HEK293T (cell line): ENCODE measurements around the gene GALNT15.

Experiments used
- CTCF ChIA-PET: fragments of 350-600 bp; formaldehyde crosslinking; extraction: SDS; loops from one replicate; lab custom pipeline; 2021; ENCODE audit warnings: antibody characterized with exemption, inconsistent platforms; lab: Yijun Ruan, JAX
- POLR2A ChIA-PET: fragments of 350-600 bp; formaldehyde crosslinking; extraction: SDS; loops from one replicate; lab custom pipeline; 2020; ENCODE audit warnings: antibody characterized with exemption, inconsistent platforms; lab: Yijun Ruan, JAX
- DNase-seq: peaks from one replicate; pipeline ENCODE4 v3.0.0; 2012; ENCODE audit warnings: mixed read lengths; ENCODE audit errors: extremely low spot score
- ARNT ChIP-seq: fragments of 450-650 bp; IDR thresholded peaks from 2 replicates; pipeline ENCODE4 v1.6.1; 2017; ENCODE audit warnings: mild to moderate bottlenecking
- BHLHE40 ChIP-seq: fragments of 450-650 bp; IDR thresholded peaks from 2 replicates; pipeline ENCODE4 v1.6.1; 2016; ENCODE audit warnings: mild to moderate bottlenecking, moderate library complexity, borderline replicate concordance
- CTBP1 ChIP-seq: fragments of 450-650 bp; IDR thresholded peaks from 2 replicates; pipeline ENCODE4 v1.6.1; 2016; ENCODE audit warnings: borderline replicate concordance
- ELF4 ChIP-seq: fragments of 450-650 bp; IDR thresholded peaks from 2 replicates; pipeline ENCODE4 v1.6.1; 2017; ENCODE audit warnings: antibody characterized with exemption
- FOXA1 ChIP-seq: fragments of 450-650 bp; IDR thresholded peaks from 2 replicates; pipeline ENCODE4 v1.6.1; 2016; ENCODE audit warnings: mild to moderate bottlenecking
- FOXK2 ChIP-seq: fragments of 450-650 bp; IDR thresholded peaks from 2 replicates; pipeline ENCODE4 v1.6.1; 2016; ENCODE audit warnings: mild to moderate bottlenecking
- FOXM1 ChIP-seq: fragments of 450-650 bp; IDR thresholded peaks from 2 replicates; pipeline ENCODE4 v1.6.1; 2017; ENCODE audit warnings: mild to moderate bottlenecking, borderline replicate concordance
- HDGF ChIP-seq: fragments of 450-650 bp; IDR thresholded peaks from 2 replicates; pipeline ENCODE4 v1.6.1; 2017; ENCODE audit warnings: antibody characterized with exemption, borderline replicate concordance
- L3MBTL2 ChIP-seq: fragments of 450-650 bp; conservative IDR thresholded peaks from 2 replicates; pipeline ENCODE4 v1.6.1; 2016; ENCODE audit warnings: mild to moderate bottlenecking
- LEF1 ChIP-seq: fragments of 450-650 bp; IDR thresholded peaks from 2 replicates; pipeline ENCODE4 v1.6.1; 2017; ENCODE audit warnings: mild to moderate bottlenecking, borderline replicate concordance
- NFRKB ChIP-seq: fragments of 450-650 bp; IDR thresholded peaks from 2 replicates; pipeline ENCODE4 v1.6.1; 2016; ENCODE audit warnings: mild to moderate bottlenecking, moderate library complexity
- SP1 ChIP-seq: fragments of 450-650 bp; IDR thresholded peaks from 2 replicates; pipeline ENCODE4 v1.6.1; 2017
- SUZ12 ChIP-seq: fragments of 450-650 bp; IDR thresholded peaks from 2 replicates; pipeline ENCODE4 v1.6.1; 2016; ENCODE audit warnings: mild to moderate bottlenecking
- TARDBP ChIP-seq: fragments of 450-650 bp; IDR thresholded peaks from 2 replicates; pipeline ENCODE4 v1.6.1; 2016
- ZNF384 ChIP-seq: fragments of 450-650 bp; IDR thresholded peaks from 2 replicates; pipeline ENCODE4 v1.6.1; 2016
- TF ChIP-seq, protein P1 (sequence below): fragments of 450-650 bp; IDR thresholded peaks from 2 replicates; pipeline ENCODE4 v1.6.1; 2016

The GALNT15 gene

DNA sequence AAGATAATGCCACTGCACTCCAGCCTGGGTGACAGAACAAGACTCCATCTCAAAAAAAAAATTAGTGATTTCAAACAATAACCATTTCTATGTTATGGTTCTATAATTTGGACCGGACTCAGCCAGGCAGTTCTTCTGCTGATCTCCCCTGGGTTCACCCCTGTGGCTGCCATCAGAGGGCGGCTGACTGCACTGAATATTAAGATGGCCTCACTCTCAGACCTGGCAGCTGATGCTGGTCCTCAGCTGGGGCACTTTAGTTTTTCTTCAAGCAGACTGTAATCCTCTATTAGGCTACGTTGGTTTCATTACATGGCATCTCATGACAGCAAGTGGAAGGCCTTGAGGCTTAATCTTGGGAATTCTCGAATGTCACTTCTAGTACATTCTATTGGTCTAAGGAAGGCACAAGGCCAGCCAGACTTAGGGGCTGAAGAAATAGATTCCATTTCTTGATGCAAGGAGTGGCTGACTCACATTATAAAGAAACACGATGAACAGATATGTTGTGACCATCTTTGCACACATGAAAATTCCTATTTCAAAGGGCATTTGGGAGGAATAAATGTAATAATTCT lies 12.8 kb downstream of the GALNT15 start:
- DNase-seq, result no peak
- POLR2A ChIA-PET, result no interaction called here
- TF ChIP-seq ELF4, result no peak
- TF ChIP-seq LEF1, result no peak
- TF ChIP-seq SUZ12, result no peak
- no peak for TF ChIP-seq NFRKB
- TF ChIP-seq FOXA1, result no peak
- TF ChIP-seq ARNT, result no peak
- no peak for TF ChIP-seq BHLHE40
- TF ChIP-seq, protein P1, sequence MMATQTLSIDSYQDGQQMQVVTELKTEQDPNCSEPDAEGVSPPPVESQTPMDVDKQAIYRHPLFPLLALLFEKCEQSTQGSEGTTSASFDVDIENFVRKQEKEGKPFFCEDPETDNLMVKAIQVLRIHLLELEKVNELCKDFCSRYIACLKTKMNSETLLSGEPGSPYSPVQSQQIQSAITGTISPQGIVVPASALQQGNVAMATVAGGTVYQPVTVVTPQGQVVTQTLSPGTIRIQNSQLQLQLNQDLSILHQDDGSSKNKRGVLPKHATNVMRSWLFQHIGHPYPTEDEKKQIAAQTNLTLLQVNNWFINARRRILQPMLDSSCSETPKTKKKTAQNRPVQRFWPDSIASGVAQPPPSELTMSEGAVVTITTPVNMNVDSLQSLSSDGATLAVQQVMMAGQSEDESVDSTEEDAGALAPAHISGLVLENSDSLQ, result no peak
- no peak for TF ChIP-seq ZNF384
- no peak for TF ChIP-seq TARDBP
- TF ChIP-seq CTBP1, result no peak
- no peak for TF ChIP-seq L3MBTL2
- TF ChIP-seq FOXM1, result no peak
- no peak for TF ChIP-seq SP1
- no peak for TF ChIP-seq HDGF
- CTCF ChIA-PET, result no interaction called here

- CTCF ChIA-PET, result interaction anchor here (1.8 kb wide), 1 partner anchor 10 kb away, joined by 8 read pairs; no protein-coding TSS in a partner anchor
- POLR2A ChIA-PET, result no interaction called here
- no peak for TF ChIP-seq ZNF384
- TF ChIP-seq FOXM1, result no peak
- no peak for TF ChIP-seq SUZ12
- TF ChIP-seq L3MBTL2, result no peak
- no peak for TF ChIP-seq HDGF
- no peak for TF ChIP-seq ELF4
- TF ChIP-seq NFRKB, result no peak
- no peak for TF ChIP-seq SP1
- no peak for TF ChIP-seq TARDBP
- TF ChIP-seq ARNT, result no peak
- no peak for TF ChIP-seq FOXK2
- TF ChIP-seq CTBP1, result no peak
- no peak for DNase-seq
Observed at GRCh38 chr3:16188071-16188470, 13.6 kb downstream of the GALNT15 start.

DNA sequence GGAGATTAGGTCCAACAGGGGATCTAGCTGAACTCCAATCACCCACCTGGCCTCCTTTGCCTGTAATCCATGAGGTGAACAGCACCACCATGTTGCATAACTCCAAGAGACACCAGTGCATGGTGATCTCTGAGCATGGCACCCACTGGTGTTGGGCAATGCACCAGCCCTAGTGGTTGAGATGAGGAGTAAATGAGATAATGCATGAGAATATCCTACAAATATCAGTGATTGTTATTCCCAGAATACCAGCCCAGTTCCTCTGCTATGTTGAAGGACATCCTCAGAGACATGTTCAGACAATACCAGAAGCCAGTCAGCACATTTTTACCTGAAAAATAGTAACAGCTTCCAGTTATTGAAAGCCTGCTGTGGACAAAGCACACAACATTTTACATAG lies 14.7 kb downstream of the GALNT15 start:
- DNase-seq, result no peak
- TF ChIP-seq, protein P1, result no peak
- TF ChIP-seq FOXA1, result no peak
- no peak for TF ChIP-seq ELF4
- no peak for TF ChIP-seq SUZ12
- no peak for TF ChIP-seq FOXM1
- TF ChIP-seq HDGF, result no peak
- TF ChIP-seq LEF1, result no peak
- TF ChIP-seq L3MBTL2, result no peak
- TF ChIP-seq ARNT, result no peak
- no peak for TF ChIP-seq ZNF384
- TF ChIP-seq TARDBP, result no peak
- no peak for TF ChIP-seq SP1
- TF ChIP-seq CTBP1, result no peak
- no peak for TF ChIP-seq NFRKB
- TF ChIP-seq BHLHE40, result no peak
- TF ChIP-seq FOXK2, result no peak
- CTCF ChIA-PET, result interaction anchor here (0.6 to 1.8 kb wide), 2 partner anchors 11 to 1757 kb away, joined by 3 to 8 read pairs; no protein-coding TSS in a partner anchor
- POLR2A ChIA-PET, result no interaction called here

- ChIA-PET CTCF (no interaction called here), POLR2A (no interaction called here)
- DNase-seq, result no peak
- TF ChIP-seq BHLHE40, result no peak
- TF ChIP-seq SUZ12, result no peak
- TF ChIP-seq FOXK2, result no peak
- no peak for TF ChIP-seq SP1
- TF ChIP-seq FOXA1, result no peak
- TF ChIP-seq ZNF384, result no peak
- TF ChIP-seq CTBP1, result no peak
- TF ChIP-seq NFRKB, result no peak
- TF ChIP-seq ELF4, result no peak
- no peak for TF ChIP-seq TARDBP
- no peak for TF ChIP-seq ARNT
- no peak for TF ChIP-seq L3MBTL2
- TF ChIP-seq LEF1, result no peak
Observed at GRCh38 chr3:16190704-16191103, 16.2 kb downstream of the GALNT15 start.

GRCh38 chr3:16191591-16191990 lies 17.1 kb downstream of the GALNT15 start:
- POLR2A ChIA-PET, result no interaction called here
- TF ChIP-seq CTBP1, result no peak
- TF ChIP-seq ELF4, result no peak
- TF ChIP-seq FOXK2, result no peak
- no peak for TF ChIP-seq LEF1
- no peak for TF ChIP-seq FOXM1
- TF ChIP-seq SUZ12, result no peak
- no peak for TF ChIP-seq BHLHE40
- TF ChIP-seq TARDBP, result no peak
- no peak for TF ChIP-seq SP1
- no peak for TF ChIP-seq ZNF384
- TF ChIP-seq NFRKB, result no peak
- TF ChIP-seq, protein P1, result no peak
- TF ChIP-seq HDGF, result no peak
- no peak for TF ChIP-seq FOXA1
- no peak for TF ChIP-seq ARNT
- no peak for TF ChIP-seq L3MBTL2
- DNase-seq, result no peak
- CTCF ChIA-PET, result no interaction called here

DNA sequence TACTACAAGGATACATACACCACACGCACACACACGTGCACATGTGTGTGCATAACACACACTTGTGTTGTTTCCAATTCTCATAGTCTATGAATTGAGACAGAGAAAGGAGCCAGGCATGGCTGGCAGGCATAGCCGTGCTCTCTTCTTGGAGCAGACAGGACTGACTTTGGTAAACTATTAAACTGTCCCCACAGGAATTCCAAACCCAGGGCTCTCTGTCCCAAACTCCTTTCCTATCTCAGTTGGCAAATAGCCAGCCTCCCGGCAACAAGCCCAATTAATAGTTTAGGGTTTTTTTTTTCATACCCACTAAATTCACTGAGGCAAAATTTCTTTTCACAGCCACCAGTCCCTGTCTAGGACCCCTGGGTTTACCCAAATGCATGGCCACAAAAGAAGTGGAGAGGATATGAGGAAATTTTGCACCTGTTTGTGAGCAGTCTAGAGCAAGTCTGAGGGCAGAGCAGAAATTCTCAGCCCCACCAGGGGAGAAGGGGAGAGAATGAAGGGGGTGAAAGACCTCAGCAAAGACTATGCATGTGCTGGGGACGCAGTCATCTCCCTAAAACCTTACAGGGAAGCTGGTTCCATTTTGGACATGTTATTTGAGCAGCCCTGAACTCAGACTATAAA lies 17.8 kb downstream of the GALNT15 start:
- CTCF ChIA-PET, result no interaction called here
- DNase-seq, result no peak
- TF ChIP-seq ZNF384 (no peak), BHLHE40 (no peak), SP1 (no peak), CTBP1 (no peak), TARDBP (no peak), L3MBTL2 (no peak), FOXA1 (no peak), ELF4 (no peak), LEF1 (no peak), HDGF (no peak), SUZ12 (no peak), ARNT (no peak), FOXM1 (no peak), NFRKB (no peak), FOXK2 (no peak)
- TF ChIP-seq, protein P1, result no peak
- POLR2A ChIA-PET, result no interaction called here
